H54 (cell line): ENCODE measurements around the gene XPO1.
"Not testable (repeated sequence)": the region's sequence is repeated elsewhere in the genome, so short reads cannot be mapped to it uniquely, and the experiment has no call there.

Experiments
- DNase-seq: peaks from one replicate; pipeline ENCODE4 v3.0.0; 2011; ENCODE audit warnings: low spot score, mixed read lengths; ENCODE audit not compliant: insufficient read length
- FAIRE-seq: peaks from 3 replicates; lab custom pipeline; 2011; peaks lifted over from hg19 to GRCh38; lab: Jason Lieb, UNC
- POLR2A ChIP-seq: IDR thresholded peaks from 2 replicates; pipeline ENCODE4 v1.6.1; 2011; ENCODE audit warnings: low read depth, mild to moderate bottlenecking, low read length

Gene XPO1

GRCh38 chr2:61550375-61551209 is 12.4 kb upstream of the XPO1 start:
- TF ChIP-seq POLR2A: no peak
- DNase-seq: no peak
- no peak for FAIRE-seq

GRCh38 chr2:61549546-61549945 is 11.4 kb upstream of the XPO1 start:
- no peak for TF ChIP-seq POLR2A
- FAIRE-seq (no peak), DNase-seq (no peak)

- no peak for DNase-seq
- FAIRE-seq: no peak
- no peak for TF ChIP-seq POLR2A
Measured at GRCh38 chr2:61543062-61543461, 4.9 kb upstream of the XPO1 start.

GRCh38 chr2:61540167-61540566 is 2.0 kb upstream of the XPO1 start:
- DNase-seq, FAIRE-seq: not testable (repeated sequence)

- FAIRE-seq (no peak), DNase-seq (no peak)
- TF ChIP-seq POLR2A: no peak
Measured at GRCh38 chr2:61538920-61539520, 864 bp upstream of the XPO1 start.

- TF ChIP-seq POLR2A: no peak
- FAIRE-seq (no peak), DNase-seq (no peak)
Measured at GRCh38 chr2:61537950-61538199, 281 bp downstream of the XPO1 start.

GRCh38 chr2:61537277-61537949 is 743 bp downstream of the XPO1 start:
- peak; percentile 20; the same call in 1 of the 2 replicates for TF ChIP-seq POLR2A
- FAIRE-seq (no peak), DNase-seq (peak; percentile 6)

- FAIRE-seq: peak; percentile 77
- TF ChIP-seq POLR2A: peak; percentile 70
- DNase-seq: peak; percentile 74
Measured at GRCh38 chr2:61536572-61537276, 1.4 kb downstream of the XPO1 start.

GRCh38 chr2:61536180-61536571 is 2.0 kb downstream of the XPO1 start:
- TF ChIP-seq POLR2A: no peak
- FAIRE-seq: no peak
- DNase-seq: peak; percentile 5

GRCh38 chr2:61535449-61535848 is 2.7 kb downstream of the XPO1 start:
- no peak for DNase-seq
- FAIRE-seq: no peak
- TF ChIP-seq POLR2A: no peak

- DNase-seq: no peak
- TF ChIP-seq POLR2A: no peak
- FAIRE-seq: peak; percentile 15
Measured at GRCh38 chr2:61534926-61535325, 3.2 kb downstream of the XPO1 start.

GRCh38 chr2:61530749-61531148 is 7.4 kb downstream of the XPO1 start:
- DNase-seq (no peak), FAIRE-seq (no peak)
- no peak for TF ChIP-seq POLR2A

GRCh38 chr2:61529944-61530735 is 8.0 kb downstream of the XPO1 start:
- FAIRE-seq (peak; percentile 66), DNase-seq (no peak)
- no peak for TF ChIP-seq POLR2A

GRCh38 chr2:61520261-61520660 is 17.9 kb downstream of the XPO1 start:
- no peak for TF ChIP-seq POLR2A
- no peak for FAIRE-seq

More at GRCh38 chr2:61520261-61520660, 17.9 kb downstream of the XPO1 start:
- no peak for DNase-seq
